Measurements from ENCODE around the gene CASTOR1.

The CASTOR1 gene

DNA sequence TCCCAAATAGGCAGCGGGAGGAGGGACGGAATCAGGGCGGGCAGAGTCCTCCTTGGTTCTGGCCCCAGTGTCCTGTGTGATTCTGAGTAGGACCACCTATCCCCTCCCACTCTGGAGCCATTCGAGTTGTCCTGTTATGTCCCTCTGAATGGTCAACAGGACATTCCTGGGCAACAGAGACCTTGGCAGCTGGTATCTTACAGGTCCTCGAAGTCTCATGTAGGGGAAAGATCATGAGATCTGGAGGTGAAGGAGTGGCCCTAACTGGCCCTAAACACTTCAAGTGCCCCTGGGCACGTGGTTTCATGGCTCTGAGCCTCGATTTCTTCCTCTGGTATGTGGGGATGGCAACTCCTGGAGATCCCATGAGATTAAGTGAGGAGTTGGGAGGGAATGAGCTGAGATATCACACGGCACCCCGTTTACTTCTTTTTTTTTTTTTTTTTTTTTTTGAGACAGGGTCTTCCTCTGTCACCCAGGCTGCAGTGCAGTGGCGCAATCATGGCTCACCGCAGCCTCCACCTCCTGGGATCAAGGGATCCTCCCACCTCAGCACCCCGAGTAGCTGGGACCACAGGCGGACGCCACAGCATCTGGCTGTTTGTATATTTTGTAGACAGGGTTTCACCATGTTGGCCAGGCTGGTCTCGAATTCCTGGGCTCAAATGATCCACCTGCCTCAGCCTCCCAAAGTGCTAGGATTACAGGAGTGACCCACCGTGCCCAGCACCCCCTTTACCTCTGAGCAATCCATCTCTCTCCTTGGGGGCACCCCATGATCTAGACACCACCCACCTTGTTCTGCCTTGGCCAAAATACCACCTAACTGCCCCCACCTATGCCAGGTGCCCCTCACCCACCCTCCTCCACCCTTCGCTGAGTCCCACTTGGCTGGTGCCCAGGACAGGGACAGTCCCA lies 49.6 kb downstream of the CASTOR1 start:
- H3K4me3 ChIP-seq (ENCODE audit: low read length) = no peak overlapping the region
- TF ChIP-seq ZNF274 (IDR thresholded peaks at IDR 0.05; ENCODE audit: low read depth, low read length) = no peak

- no peak for TF ChIP-seq ZNF274 (IDR thresholded peaks at IDR 0.05; ENCODE audit: low read depth, low read length)
These were observed 50.4 kb downstream of the CASTOR1 start for GRCh38 chr22:30238661-30239487.

DNA sequence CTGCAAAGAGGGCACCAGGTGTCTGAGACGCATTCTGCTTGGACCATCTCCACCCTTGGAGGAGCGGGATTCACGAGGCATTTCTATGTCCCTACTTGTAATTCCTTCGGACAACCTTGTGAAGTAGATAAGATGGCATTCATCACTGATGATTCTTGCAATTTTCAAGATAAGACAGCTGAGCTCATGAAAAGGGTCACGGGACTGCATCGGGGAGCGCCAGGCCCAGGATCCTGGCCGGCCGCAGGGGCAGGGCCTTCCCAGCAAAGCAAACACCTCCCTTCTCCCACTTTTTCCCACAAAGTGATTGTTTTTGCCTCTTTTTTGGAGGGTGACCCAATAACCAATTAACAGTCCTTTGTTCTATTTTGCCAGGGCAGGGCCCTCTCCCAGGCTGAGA lies 51.2 kb downstream of the CASTOR1 start:
- no peak for TF ChIP-seq ZNF274 (IDR thresholded peaks at IDR 0.05; ENCODE audit: low read depth, low read length)
- no peak overlapping the region for H3K4me3 ChIP-seq (ENCODE audit: low read length)

More at GRCh38 chr22:30238661-30239487, 50.4 kb downstream of the CASTOR1 start:
- H3K4me3 ChIP-seq (ENCODE audit: low read length) = no peak overlapping the region

DNA sequence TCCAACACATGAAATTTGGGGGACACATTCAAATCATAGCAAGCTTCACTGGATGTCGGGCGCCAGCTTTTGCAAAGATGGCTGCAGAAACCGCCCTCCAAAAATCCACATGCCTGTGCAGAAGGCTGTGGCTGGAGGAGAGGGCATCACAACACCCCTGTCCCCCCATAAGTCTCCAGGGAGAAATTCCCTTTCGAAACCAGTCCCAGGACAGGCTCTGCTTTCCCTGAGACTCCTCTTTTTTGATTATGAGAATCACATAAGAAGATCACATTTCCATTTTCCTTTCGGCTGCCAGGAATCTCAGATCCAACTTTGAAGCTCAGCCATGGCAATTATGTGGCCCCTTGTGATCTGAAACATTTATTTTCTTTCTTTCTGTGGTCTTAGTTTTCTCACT lies 52.4 kb downstream of the CASTOR1 start:
- no peak for TF ChIP-seq ZNF274 (IDR thresholded peaks at IDR 0.05; ENCODE audit: low read depth, low read length)

GRCh38 chr22:30235687-30236170 lies 53.6 kb downstream of the CASTOR1 start:
- no peak overlapping the region for H3K4me3 ChIP-seq (ENCODE audit: low read length)
- no peak for TF ChIP-seq ZNF274 (IDR thresholded peaks at IDR 0.05; ENCODE audit: low read depth, low read length)

More for the DNA sequence above, 52.4 kb downstream of the CASTOR1 start:
- H3K4me3 ChIP-seq (ENCODE audit: low read length) = no peak overlapping the region
